NB4 (cell line): ENCODE results near the gene SP2.

Experiments used
- MYC ChIP-seq: IDR thresholded peaks from 2 replicates; pipeline ENCODE4 v1.6.1; 2011; ENCODE audit warnings: low read depth, low read length
- POLR2A ChIP-seq: IDR thresholded peaks from 2 replicates; pipeline ENCODE4 v1.6.1; 2011; ENCODE audit warnings: mild to moderate bottlenecking; ENCODE audit not compliant: insufficient read length; ENCODE audit errors: extremely low read depth
- TF ChIP-seq, protein P1 (sequence below): IDR thresholded peaks from one replicate; pipeline ENCODE4 v1.5.1; 2012; ENCODE audit warnings: low read depth, low read length
- TF ChIP-seq, protein P2 (sequence below): IDR thresholded peaks from 2 replicates; pipeline ENCODE4 v1.6.1; 2011; ENCODE audit warnings: low read depth, low read length

DNA sequence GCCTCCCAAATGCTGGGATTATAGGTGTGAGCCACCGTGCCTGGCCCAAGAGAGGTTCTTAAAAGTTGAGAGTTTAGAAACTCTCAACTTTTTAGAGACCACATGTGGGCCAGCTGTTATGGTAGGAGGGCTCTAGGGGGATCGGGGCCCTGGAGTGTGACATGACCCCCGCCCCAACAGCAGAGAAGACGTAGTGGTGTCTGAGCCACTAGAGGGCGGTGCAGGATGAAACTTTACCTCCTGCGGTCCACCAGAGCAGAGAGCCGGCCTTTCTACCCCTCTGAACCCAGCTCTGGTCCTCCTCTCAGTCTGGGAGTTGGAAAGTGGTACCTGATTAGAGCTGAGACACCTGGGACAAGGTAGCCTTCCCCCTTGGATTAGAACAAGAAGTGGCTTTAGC is 82.3 kb downstream of the SP2 start:
- TF ChIP-seq, protein P1, sequence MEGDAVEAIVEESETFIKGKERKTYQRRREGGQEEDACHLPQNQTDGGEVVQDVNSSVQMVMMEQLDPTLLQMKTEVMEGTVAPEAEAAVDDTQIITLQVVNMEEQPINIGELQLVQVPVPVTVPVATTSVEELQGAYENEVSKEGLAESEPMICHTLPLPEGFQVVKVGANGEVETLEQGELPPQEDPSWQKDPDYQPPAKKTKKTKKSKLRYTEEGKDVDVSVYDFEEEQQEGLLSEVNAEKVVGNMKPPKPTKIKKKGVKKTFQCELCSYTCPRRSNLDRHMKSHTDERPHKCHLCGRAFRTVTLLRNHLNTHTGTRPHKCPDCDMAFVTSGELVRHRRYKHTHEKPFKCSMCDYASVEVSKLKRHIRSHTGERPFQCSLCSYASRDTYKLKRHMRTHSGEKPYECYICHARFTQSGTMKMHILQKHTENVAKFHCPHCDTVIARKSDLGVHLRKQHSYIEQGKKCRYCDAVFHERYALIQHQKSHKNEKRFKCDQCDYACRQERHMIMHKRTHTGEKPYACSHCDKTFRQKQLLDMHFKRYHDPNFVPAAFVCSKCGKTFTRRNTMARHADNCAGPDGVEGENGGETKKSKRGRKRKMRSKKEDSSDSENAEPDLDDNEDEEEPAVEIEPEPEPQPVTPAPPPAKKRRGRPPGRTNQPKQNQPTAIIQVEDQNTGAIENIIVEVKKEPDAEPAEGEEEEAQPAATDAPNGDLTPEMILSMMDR, result peak; percentile 74
- TF ChIP-seq MYC (no peak), POLR2A (no peak)
- TF ChIP-seq, protein P2, sequence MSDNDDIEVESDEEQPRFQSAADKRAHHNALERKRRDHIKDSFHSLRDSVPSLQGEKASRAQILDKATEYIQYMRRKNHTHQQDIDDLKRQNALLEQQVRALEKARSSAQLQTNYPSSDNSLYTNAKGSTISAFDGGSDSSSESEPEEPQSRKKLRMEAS, result no peak
